Measurements from ENCODE around the gene NEMP2. TPM values are rescaled to one million over a fixed set of nuclear protein-coding genes. Genes with fewer than 3 reads are reported as not detected.

NEMP2 gene, protein sequence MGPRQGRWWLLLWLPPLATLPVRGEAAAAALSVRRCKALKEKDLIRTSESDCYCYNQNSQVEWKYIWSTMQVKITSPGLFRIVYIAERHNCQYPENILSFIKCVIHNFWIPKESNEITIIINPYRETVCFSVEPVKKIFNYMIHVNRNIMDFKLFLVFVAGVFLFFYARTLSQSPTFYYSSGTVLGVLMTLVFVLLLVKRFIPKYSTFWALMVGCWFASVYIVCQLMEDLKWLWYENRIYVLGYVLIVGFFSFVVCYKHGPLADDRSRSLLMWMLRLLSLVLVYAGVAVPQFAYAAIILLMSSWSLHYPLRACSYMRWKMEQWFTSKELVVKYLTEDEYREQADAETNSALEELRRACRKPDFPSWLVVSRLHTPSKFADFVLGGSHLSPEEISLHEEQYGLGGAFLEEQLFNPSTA
- 2.4 TPM for total RNA-seq

DNA sequence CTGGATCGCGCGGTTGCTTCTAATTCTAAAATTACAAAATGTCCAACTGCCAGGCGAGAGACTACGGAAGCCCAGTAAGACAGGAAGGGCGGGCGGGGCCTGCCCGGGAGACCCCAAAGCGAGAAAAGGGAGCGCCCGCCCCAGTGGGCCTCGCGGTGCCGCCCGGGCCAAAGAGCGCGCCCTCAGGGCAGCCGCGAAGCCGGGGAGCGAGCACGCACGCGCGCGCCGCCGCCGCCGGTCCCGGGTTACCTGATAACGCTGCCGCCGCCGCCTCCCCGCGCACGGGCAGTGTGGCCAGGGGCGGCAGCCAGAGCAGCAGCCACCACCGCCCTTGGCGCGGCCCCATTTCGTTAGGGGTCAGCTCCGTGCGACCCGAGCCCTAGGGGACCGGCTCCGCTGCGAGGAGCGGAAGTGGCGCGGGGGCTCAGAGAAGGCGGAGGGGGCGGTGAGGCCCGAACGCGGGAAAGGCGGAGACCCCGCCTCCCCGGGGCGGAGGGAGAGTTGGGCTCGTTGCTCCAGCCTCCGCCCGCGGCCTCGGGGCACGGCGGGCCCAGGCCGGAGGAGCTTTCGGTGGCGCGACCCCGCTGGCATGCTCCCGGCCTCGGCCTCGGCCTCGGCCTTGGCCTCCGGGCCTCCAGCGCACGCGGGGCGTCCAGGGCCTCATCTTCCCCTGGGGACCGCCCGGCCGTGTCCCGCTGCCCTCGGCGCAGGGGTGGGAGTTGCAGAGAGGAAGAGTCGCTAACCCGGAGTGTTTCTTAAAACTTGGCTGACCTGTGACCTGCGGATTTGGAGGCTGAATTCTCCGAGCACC lies at the start of gene NEMP2:
Gene NEMP2, minus strand, starts transcription at position 413 of the 811 bp plus-strand sequence. Its CDS starts 67 bp downstream, at position 346.
- no peak for FAIRE-seq
- DNase-seq (ENCODE audit: low spot score in 2 of 2): peak; percentile 67 to 74

DNA sequence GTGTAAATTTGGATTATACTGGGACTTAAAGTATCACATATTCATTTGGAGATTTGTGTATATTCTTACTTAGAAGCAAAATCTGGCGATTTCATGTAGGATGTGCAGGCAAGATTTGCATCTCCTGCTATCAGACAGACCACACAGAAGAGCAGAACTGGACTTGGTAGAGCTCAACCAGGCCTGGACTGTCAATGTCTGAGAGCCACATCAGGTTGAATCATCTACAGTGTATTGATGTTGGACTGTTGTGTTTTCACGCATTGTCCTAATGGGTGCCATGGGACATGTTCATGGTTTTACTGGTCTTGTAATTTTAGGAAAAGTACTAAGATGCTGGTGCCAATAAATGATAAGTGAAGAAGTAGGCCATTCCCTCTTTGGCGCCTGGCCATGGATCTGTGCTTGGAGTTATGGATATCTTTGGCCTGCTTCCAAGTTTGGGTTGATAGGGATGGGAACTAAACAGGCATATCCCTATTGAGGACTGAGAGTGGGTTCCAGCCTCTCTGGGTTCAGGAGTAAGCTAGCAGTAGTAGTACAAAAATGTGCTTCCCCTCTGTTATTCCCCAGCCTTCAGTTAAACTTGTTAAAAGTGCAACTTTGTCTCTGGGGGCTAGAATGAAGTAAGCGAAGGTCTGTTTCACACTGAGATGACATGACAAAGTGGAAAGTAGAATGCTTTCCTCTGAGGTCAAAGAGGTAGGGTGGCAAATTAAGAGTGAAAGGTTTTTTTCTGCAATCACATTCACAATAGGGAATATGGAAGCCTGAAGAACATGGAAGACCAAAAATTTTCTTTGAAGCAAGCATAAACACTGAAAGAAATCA lies 49.2 kb upstream of the NEMP2 start:
- DNase-seq (ENCODE audit: low spot score in 2 of 2): no peak
- no peak for FAIRE-seq

DNA sequence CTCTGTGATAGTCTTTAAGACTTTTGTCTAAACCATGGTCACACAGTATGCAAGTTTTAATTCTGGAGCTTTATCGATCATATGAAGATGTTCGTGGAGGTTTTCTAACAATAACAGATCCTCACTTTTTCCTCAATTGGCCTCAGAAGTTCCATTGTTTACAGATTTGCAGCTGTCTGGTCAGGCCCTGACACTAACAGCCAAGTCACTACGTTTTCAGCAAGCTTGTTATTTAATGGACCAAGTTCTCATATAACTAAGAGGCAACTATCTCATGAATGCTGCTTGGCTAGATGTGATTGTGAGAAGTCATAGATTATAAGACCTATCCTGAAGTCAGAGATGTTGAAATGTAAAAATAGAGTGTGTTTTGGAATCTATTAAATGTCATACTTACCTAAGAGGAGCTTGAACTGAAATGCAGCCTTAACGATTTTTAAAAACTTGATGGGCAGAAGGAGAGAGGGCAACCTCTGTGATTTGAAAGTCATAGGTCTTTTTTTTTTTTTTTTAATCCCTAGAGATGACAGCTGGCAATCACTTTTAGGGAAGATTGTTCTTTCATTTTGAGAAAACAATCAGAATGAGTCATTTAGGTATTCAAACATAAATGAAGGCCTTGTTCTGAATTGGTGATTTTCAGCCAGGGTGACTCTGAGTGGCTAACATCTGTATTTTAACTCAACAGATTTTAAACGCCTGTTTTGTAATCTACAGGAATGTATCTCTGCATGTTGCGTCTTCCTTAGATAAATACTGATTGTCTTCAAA lies 48.4 kb upstream of the NEMP2 start:
- DNase-seq (ENCODE audit: low spot score in 2 of 2) (no peak), FAIRE-seq (no peak)

DNA sequence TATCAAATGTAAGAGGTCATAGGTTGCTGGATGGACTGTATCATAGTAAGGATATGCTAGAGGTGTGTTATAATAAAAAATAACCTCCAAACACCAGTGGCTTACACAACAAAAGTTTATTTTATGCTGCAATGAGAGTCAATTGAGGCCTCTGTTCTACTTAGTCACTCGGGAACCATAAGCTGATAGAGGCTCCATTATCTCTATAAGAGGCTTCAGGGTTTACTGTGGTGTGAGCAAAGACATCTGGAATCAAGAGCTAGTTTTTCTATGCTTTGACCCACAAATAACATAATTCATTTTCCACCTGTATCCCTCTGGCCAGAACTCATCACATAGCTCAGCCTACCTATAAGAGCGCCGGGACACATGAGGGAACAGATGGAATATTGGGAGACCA lies 47.5 kb upstream of the NEMP2 start:
- DNase-seq (ENCODE audit: low spot score in 2 of 2) (no peak), FAIRE-seq (no peak)

DNA sequence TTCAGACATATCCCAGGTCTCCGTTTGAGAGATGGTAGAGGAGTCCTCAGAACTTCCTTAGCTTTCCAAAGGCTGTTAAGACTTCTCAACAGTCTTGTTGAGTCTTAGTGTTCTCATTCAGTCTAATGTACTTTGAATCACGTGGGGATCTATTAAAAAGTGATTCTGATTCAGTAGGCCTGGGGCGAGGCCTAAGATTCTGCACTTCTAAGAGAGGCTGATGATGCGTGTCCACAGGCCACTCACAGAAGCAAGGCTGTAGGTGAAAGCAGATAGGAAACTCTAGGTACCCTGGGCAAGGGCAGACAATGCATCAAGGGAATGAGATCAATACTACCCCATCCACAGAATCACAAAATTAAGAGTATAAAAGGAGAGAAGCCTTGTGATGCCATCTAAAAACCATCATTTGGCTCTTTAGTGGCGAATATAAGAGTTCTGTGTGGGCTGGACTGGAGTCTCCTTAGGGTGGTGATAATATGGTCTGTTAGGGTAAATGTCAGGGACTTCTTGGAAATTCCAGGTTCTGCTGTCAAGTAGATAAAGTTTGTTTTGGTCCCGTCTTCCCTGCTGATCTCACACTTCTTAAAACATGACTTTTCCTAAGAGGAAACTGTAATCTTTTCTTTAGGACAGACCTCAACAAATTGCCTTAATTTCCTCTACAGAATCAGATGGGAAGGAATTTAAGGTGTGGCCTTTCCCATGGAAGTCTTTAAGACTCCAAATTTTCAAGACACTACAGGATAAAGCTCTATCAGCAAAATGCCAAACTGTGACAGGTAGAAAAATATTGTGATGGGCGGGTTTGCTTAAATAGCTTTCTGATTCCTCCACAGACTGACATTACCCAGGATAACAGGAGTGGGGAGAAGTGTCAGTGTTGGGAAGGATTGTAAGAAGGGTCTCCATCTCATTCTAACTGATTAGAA lies 45.7 kb upstream of the NEMP2 start:
- no peak for DNase-seq (ENCODE audit: low spot score in 2 of 2)
- no peak for FAIRE-seq

DNA sequence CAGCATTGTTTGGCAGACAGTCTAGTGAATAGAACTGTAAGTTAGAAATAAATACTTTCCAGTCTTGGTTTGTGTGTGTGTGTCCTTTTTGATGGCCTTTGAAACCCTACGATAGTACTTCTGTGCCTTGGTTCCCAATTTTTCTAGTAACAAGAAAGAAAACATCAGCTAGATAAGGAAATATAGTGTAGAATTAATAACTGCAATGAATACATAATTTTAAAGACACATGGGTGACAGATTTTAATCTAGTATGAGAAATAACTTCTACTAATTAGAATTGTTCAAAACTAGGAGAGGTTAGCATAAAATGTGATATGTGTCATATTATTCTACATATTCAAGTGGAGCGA lies 44.5 kb upstream of the NEMP2 start:
- DNase-seq (ENCODE audit: low spot score in 2 of 2): no peak
- FAIRE-seq: no peak

DNA sequence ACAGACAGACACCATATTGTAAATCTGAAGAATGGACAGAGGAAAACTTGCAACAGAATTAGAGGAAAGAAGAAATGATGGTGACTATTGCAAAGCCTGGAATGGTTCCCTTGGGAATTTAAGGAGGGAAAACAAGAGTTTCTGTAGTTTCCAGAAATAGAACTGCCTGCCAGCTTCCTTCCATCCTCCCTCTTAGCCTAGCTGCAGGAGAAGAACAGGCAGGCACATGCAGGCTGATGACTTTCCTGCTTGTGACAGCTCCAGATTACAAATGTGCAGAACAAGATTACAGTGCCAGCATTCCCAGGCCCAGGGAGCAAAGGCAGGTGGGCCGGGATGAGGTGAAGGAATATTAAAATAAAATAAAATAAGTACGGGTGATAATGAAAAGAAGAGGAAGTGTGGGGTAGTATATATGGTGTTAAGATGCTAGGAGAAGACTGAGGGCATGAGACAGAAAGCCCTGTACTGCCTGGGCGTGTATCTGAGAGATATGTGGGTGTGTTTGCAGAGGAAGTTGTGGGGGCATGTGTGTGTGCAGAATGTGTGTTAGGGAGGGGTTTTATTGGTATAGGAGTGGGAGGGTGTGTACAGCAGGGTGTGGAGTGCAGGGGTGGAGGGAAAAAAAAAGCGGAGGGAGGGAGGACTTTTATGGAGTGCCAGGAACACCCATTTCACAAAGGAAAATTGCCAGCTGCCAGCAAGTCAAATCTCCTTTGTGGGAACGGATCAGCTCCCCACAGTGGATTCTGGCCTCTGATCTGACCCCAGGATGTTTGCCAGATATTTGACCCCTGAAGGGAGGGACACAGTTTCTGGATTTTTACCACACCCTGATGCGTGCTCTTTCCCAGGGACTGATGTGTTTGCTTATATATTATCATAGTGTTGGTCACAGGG lies 43.9 kb upstream of the NEMP2 start:
- DNase-seq (ENCODE audit: low spot score in 2 of 2) (peak in 1 of 2 donors; percentile 17), FAIRE-seq (no peak)

DNA sequence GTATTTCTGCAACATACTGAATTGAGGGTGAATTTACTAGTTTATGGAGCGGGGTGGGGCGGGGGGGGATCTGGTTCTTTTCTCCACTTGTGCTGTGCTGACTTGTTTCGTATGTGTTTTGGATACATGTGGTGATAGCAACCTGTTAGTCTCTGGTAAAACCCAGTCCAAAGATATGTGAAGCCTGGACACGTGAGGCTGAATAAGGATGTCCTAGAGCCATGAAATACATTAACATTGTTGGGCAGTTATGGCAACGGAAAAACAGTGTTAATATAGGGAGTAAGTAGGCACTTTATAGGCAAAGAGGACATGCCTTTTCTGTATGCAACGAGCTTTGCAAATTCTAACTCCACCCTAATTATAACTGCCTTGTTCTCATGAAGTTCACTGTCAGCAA lies 42.1 kb upstream of the NEMP2 start:
- DNase-seq (ENCODE audit: low spot score in 2 of 2): no peak
- FAIRE-seq: no peak

DNA sequence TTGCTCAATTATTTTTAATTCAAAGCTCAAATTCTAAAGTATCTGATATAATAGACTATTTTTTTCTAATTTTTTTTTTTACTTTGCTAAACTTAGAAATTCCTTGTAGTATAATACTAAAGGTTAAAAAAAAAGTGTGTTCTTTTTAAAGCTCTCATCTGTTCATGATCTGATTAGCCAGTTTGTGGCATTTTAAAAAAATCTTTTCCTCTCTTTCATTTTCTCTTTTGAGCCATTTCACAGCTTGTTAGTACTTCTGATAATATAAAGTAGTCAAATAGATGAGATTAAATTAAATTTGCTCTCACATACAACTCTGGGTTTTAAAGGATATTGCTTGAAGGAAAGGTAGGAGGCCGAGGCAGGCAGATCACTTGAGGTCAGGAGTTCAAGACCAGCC lies 40.7 kb upstream of the NEMP2 start:
- DNase-seq (ENCODE audit: low spot score in 2 of 2) (no peak), FAIRE-seq (no peak)

DNA sequence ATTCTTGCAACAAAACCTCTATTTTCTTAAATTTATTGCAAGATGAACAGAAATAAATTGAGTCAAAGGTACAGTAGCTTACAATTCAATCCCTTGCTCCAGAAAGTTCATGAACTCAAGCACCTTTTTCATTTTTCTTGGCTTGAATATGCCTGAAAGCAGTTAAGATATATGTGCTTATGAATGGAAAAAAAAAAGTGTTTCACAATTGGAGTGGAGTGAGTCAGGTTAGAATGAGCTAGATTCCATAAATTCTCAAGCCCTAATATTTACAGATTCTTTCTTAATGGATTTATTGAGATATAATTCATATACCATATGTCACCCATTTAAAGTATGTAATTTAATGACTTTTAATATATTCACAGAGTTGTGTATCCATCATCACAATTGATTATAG lies 39.6 kb upstream of the NEMP2 start:
- DNase-seq (ENCODE audit: low spot score in 2 of 2) (no peak), FAIRE-seq (no peak)

DNA sequence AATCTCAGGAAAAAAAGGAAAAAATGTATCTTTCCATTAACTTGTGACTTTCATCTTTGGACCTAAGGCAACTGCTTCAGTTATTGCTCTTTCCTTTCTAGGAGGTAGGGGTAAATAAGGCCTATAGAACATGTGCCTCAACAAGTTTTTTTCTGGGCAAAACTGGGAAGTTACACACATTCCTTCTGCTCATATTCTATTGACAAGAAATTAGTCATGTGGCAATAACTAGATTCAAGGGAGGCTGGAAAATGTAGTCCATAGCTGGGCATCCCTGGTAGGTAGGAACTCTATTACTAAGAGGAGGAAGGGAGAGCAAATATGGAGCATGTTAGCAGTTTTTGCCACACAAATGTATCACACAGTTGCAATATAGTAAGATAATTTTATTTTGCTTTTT lies 37.7 kb upstream of the NEMP2 start:
- DNase-seq (ENCODE audit: low spot score in 2 of 2) (no peak), FAIRE-seq (no peak)

DNA sequence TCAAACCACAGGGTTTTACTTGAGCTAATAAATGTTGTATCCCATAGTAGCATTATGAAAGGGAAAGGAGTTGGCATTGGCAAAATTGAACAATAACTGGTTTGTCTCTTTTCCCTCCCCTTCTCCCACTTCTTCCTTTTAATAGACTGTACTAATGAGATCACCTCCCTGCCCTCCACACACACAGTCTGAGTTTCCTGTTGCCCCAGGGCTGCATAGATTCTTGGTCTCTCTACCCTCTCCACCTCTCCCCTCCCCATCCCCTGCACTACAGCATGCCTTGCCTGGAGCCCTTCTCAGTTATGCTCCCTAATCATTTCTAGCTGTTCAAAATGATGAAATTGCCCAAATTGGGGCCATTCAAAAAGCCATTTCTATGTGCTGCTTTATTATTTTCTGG lies 37.2 kb upstream of the NEMP2 start:
- DNase-seq (ENCODE audit: low spot score in 2 of 2) (no peak), FAIRE-seq (no peak)

DNA sequence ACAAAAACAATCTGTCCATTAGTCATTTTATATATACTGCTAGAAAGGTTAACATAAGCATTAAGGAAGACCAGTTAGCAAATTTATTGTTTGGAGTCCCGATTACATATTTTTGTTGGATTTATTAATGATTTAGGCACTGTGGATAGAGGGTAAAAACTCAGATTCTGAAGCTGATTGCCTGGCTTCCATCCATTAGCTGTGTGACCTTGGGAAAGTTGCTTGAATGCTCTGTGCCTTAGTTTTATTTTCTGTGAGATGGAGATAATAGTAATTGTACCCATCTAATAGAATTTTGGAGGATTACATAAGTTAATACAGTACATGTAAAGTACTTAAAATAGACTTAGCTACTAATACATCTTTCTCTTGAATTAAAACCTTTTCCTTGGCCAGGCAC lies 36.3 kb upstream of the NEMP2 start:
- FAIRE-seq (no peak), DNase-seq (ENCODE audit: low spot score in 2 of 2) (no peak)

DNA sequence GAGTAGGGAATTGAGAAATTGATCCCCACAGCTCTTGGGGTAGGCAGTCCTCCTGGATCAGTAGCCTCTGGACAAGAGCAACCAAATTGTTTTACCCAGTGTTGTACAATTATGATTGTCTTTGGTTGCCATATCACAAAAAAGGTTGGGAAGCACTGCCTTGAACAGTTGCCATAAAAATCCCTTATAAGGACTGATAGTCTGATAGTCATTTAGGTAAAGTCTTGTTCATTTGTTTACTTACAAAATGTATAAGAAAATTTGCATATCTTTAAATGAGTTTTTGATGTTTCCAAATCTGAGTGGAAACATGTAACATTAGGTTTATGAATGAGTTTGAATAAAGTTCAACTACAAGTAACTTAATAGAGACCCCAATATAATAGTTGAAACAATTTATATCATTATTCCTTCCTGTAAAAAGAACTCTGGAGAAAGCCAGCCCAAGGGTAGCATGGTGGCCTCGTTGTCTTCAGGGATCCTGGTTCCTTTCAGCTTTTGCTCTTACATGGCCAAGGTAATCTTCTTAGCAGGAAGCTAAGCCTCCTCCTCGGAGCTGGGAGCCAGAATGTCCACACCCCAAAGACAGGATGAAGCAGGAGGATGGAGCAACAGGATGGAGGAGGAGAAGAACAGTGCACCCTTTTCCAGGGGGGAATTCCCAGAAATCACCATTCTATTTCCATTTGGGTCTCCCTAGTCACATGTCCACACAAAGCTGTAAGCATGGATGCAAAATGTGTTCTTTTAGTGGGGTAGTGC lies 35.7 kb upstream of the NEMP2 start:
- no peak for DNase-seq (ENCODE audit: low spot score in 2 of 2)
- no peak for FAIRE-seq

DNA sequence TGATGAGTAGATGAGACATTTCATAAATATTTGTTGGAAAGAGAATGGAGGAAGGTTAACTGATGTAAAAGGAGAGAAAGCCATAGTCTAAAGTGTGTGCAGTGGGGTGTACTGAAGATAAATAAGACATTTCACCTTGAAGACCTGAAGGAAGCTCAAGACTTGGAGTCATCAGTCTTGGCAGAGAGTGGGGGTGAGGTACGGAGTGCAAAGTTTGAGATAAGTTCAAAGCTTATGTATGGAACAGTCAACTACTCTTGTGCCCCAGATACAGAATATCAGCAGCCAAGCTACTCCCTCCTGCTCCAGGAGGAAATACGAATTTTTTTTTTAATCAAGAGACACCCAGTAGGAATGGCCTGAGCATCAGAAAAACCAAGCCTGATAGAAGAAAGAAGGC lies 30.3 kb upstream of the NEMP2 start:
- FAIRE-seq (no peak), DNase-seq (ENCODE audit: low spot score in 2 of 2) (no peak)

DNA sequence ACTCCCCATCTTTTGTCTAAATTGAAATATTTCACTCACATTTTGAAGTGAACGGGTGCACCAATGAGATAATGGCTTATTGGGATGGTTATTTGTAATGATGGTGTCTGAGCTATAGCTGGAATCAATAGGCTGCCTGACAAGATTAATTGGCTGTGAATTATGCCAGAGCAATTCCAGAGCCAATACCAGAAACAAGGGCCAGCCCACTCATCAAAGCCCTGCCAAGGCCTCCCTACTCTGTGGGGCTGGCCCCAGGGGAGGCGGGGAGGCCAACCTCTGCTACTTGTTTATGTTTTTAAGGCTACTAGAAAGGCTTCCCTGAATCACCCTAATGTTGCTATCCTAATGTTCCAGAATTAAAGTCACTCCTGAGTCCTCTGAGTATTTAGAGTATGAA lies 29.1 kb upstream of the NEMP2 start:
- no peak for DNase-seq (ENCODE audit: low spot score in 2 of 2)
- no peak for FAIRE-seq

DNA sequence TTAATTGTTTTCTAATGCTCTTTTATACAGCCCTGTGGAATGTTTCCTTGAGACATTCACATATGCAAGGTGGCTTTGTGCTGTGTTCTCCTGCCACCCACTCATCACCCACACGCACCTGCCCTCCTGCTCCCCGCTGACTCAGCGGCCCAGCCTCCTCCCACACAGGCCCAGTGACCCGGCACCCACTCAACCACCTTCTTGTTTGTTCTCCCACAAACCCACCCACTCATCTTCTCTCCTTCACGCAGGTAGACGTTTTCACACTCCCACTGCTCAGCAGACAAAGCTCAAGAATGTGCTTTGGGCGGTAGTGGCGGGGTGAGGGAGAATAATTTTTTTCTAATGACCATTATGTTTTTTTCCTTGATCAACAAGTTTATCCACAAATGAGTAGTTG lies 28.6 kb upstream of the NEMP2 start:
- no peak for FAIRE-seq
- no peak for DNase-seq (ENCODE audit: low spot score in 2 of 2)

Measured in frontal cortex (tissue), 4 donors.